GM10266 (cell line): Measurements from ENCODE around the gene VDAC1.
A peak's percentile ranks its signal among the peaks of the same experiment; 100 is the strongest.

Experiments
- DNase-seq: peaks from one replicate; pipeline ENCODE4 v3.0.0; 2012; ENCODE audit errors: extremely low spot score
- TF ChIP-seq, protein P1 (sequence below): IDR thresholded peaks from 2 replicates; pipeline ENCODE4 v1.5.1; 2012; ENCODE audit warnings: mild to moderate bottlenecking, low read depth; ENCODE audit not compliant: control insufficient read depth, insufficient read depth; ENCODE audit errors: missing control alignments

Gene VDAC1, protein sequence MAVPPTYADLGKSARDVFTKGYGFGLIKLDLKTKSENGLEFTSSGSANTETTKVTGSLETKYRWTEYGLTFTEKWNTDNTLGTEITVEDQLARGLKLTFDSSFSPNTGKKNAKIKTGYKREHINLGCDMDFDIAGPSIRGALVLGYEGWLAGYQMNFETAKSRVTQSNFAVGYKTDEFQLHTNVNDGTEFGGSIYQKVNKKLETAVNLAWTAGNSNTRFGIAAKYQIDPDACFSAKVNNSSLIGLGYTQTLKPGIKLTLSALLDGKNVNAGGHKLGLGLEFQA

DNA sequence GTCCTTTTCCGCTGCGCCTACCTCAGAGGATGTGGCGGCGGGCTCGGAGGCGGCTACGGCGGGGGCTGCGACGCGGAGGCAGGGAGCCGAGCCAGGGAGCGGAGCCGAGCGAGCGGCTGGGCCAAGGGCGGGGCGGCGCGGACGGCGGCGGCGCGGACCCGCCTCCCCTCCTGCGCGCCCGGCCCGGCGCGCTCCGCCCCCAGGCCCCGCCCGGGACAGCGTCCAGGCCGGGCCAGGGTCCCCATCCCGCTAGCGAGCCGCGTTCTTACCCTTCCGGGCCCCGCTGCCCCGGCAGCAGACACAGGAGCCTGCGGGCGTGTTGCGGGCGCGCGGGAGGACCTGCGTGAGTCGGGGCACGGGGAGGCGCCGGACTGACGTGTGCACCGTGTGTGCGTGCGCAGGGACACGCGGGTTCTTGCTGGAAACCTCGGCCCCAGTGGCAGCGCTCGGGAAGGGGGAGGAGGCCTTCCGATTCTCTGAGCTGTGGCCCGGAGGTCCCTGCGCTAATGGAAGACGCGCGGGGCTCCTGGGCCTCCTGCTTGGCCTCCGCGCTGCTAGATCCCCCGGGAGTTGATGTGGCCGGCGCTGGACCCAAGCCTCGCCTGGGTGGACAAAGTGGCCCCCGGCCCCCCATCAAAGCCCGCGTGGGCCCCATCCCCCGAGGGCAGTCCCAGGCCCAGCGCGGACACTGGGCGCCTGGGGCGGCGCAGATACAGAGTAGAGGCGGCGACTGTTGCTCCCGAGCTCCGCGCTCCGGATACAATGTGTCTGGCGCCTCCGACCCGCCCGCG is at the start of gene VDAC1:
Gene VDAC1, minus strand, starts transcription at position 350 of the 791 bp plus-strand sequence. CDS start 11,963 bp downstream, outside the sequence.
- TF ChIP-seq, protein P1, sequence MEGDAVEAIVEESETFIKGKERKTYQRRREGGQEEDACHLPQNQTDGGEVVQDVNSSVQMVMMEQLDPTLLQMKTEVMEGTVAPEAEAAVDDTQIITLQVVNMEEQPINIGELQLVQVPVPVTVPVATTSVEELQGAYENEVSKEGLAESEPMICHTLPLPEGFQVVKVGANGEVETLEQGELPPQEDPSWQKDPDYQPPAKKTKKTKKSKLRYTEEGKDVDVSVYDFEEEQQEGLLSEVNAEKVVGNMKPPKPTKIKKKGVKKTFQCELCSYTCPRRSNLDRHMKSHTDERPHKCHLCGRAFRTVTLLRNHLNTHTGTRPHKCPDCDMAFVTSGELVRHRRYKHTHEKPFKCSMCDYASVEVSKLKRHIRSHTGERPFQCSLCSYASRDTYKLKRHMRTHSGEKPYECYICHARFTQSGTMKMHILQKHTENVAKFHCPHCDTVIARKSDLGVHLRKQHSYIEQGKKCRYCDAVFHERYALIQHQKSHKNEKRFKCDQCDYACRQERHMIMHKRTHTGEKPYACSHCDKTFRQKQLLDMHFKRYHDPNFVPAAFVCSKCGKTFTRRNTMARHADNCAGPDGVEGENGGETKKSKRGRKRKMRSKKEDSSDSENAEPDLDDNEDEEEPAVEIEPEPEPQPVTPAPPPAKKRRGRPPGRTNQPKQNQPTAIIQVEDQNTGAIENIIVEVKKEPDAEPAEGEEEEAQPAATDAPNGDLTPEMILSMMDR: peak; percentile 0
- peak; percentile 98 for DNase-seq

DNA sequence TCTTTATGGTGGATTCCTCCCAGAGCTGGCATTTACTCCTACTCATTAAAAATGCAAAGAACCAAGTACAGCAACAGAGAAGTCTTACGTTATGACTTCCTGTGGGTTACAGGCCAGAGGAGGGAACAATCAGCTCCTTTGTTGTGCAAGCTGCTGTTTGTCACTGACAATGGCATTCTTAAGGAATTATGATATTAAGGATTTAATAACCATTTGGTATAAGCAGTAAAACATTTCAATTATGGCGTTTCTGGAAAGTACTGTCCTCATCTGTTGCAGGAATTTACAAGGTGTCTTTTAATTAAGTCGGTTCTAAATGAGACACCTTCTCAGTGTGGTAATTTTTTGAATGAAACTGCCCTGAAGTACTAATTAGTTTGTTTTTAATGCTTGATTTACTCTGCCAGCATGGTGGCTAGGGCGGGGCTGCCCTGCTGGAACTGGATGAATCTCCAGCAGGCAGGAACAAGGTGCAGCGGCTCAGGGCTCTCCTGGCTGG is 49.1 kb upstream of the VDAC1 start:
- TF ChIP-seq, protein P1: no peak
- DNase-seq: no peak

DNA sequence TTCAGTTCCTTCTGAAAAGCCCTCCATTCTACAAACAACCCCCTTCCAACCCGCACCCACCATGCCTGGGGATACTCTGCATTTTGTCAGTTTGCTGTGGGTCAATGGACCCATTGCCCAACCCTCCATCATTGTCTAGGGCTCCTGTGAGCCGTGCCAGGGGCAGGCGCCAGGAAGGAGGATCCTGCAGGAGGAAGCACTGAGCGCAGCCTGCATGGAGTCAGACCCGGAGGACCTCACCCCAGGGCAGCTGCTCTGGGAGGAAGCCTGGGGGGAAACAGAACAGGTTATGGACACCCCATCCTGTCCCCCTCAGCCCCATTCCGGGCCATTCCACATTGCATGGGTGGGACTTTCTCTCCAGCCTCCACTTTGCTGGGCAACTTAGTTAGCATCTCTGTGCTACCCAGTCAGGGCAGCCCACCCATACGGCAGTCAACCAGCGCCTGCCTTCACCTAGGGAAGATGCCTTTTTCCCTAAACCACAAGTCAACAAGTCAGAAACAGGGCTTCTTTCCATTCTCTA is 48.6 kb upstream of the VDAC1 start:
- no peak for DNase-seq
- TF ChIP-seq, protein P1: no peak

DNA sequence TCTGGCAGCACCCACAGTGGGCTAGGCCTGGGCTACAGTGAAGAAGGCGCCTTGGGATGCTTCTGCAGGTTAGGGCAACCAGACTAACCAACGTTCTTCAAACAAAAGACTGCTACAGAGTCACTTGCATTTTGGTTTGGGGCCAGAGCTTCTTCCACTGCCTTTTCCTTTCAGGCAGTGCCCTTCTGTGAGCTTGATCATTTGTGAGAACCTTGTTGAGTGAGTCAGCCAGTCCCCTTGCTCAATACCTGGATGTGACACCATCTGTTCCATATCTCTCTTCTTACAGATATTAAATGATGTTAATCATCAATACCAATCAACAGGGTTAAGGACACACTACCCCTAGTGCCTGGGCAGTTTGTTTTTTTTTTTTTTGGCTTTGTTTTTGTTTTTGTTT is 46.5 kb upstream of the VDAC1 start:
- TF ChIP-seq, protein P1: no peak
- no peak for DNase-seq

DNA sequence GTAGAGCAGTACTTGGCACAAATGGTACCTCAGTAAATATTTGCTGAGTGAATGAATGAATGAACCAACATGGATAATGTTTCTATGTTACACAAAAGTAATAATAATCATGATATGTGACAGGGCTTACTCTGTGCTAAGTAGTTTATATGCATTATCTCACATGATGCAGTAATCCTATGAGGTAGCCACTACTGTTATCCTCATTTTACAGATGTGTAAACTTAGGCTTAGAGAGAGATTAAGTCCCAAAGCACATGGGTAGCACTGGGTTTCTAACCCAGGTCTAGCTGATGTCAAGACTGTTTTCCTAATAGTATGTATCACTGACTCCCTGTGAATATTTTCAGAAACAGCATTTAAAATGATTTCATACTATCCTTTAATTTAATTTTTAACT is 44.1 kb upstream of the VDAC1 start:
- TF ChIP-seq, protein P1: no peak

DNA sequence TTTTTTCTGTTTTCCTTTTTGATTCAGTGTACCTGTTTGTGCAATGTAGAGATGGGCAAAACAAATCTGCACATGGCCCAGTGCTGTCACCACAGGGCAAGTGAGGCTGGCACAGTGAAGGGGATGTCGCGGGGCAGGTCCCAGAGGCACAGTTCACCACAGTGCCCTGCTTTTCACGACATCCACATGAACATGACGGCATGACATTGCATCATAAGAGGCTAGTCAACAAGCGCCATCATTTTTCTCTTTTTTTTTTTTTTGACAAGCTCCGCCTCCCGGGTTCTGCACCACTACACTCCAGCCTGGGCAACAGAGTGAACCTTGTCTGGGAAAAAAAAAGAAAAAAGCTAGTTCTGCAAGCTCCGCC is 42.9 kb upstream of the VDAC1 start:
- no peak for DNase-seq
- TF ChIP-seq, protein P1: no peak

More for the DNA sequence above, 44.1 kb upstream of the VDAC1 start:
- no peak for DNase-seq
